SK-N-SH treated with all-trans-retinoic acid at 6 μM for 48 hours (cell line): ENCODE measurements around the gene DAB2IP.

Source experiments
- ATAC-seq: fragments of 200-7000 bp; cut with Tn5 transposase; 3 replicates; pipeline ENCODE4 v1.9.1; 2020; ENCODE audit warnings: mild to moderate bottlenecking, moderate library complexity
- ARNTL ChIP-seq: fragments of 450-650 bp; formaldehyde crosslinking; IDR thresholded peaks from 2 replicates; pipeline ENCODE4 v1.5.0; 2020; ENCODE audit warnings: low read depth, mild to moderate bottlenecking, moderate library complexity, borderline replicate concordance
- BACH2 ChIP-seq: fragments of 250-450 bp; sonication (Bioruptor Pico); IDR thresholded peaks from 2 replicates; pipeline ENCODE4 v1.9.0; 2021; ENCODE audit warnings: mild to moderate bottlenecking, borderline replicate concordance
- CSDC2 ChIP-seq: fragments of 250-450 bp; sonication (Bioruptor Pico); IDR thresholded peaks from 2 replicates; pipeline ENCODE4 v1.5.0; 2020; ENCODE audit warnings: mild to moderate bottlenecking, moderate library complexity
- ESRRG ChIP-seq: fragments of 250-450 bp; sonication (Bioruptor Pico); IDR thresholded peaks from 2 replicates; pipeline ENCODE4 v1.6.1; 2021; ENCODE audit warnings: mild to moderate bottlenecking
- GLIS3 ChIP-seq: fragments of 250-450 bp; sonication (Bioruptor Pico); IDR thresholded peaks from 2 replicates; pipeline ENCODE4 v1.5.0; 2020; ENCODE audit warnings: mild to moderate bottlenecking, moderate library complexity
- ISL1 ChIP-seq: fragments of 250-450 bp; sonication (Bioruptor Pico); IDR thresholded peaks from 2 replicates; pipeline ENCODE4 v2.1.2; 2022; ENCODE audit warnings: mild to moderate bottlenecking, moderate library complexity
- OSR1 ChIP-seq: fragments of 250-450 bp; sonication (Bioruptor Pico); IDR thresholded peaks from 2 replicates; pipeline ENCODE4 v1.8.0; 2022; ENCODE audit warnings: moderate library complexity, mild to moderate bottlenecking, inconsistent platforms
- PATZ1 ChIP-seq: fragments of 250-450 bp; sonication (Bioruptor Pico); IDR thresholded peaks from 2 replicates; pipeline ENCODE4 v1.8.0; 2020; ENCODE audit warnings: mild to moderate bottlenecking, moderate library complexity, borderline replicate concordance
- PPARA ChIP-seq: fragments of 250-450 bp; sonication (Bioruptor Pico); IDR thresholded peaks from 2 replicates; pipeline ENCODE4 v1.5.0; 2020; ENCODE audit warnings: mild to moderate bottlenecking, borderline replicate concordance
- RARB ChIP-seq: fragments of 250-450 bp; sonication (Bioruptor Pico); IDR thresholded peaks from 2 replicates; pipeline ENCODE4 v1.8.0; 2021; ENCODE audit warnings: mild to moderate bottlenecking, moderate library complexity
- SNAI2 ChIP-seq: fragments of 250-450 bp; sonication (Bioruptor Pico); IDR thresholded peaks from 2 replicates; pipeline ENCODE4 v1.5.0; 2020; ENCODE audit warnings: mild to moderate bottlenecking, moderate library complexity
- TCF4 ChIP-seq: fragments of 250-450 bp; sonication (Bioruptor Pico); IDR thresholded peaks from 2 replicates; pipeline ENCODE4 v1.8.0; 2021; ENCODE audit warnings: mild to moderate bottlenecking, moderate library complexity, borderline replicate concordance
- TOX ChIP-seq: fragments of 250-450 bp; sonication (Bioruptor Pico); IDR thresholded peaks from 2 replicates; pipeline ENCODE4 v1.8.0; 2021; ENCODE audit warnings: mild to moderate bottlenecking, moderate library complexity, borderline replicate concordance
- TSHZ2 ChIP-seq: fragments of 250-450 bp; sonication (Bioruptor Pico); IDR thresholded peaks from 2 replicates; pipeline ENCODE4 v1.5.0; 2020; ENCODE audit warnings: mild to moderate bottlenecking, moderate library complexity
- ZC3H10 ChIP-seq: fragments of 250-450 bp; sonication (Bioruptor Pico); IDR thresholded peaks from 2 replicates; pipeline ENCODE4 v1.5.1; 2021; ENCODE audit warnings: mild to moderate bottlenecking, moderate library complexity
- ZNF70 ChIP-seq: fragments of 450-650 bp; formaldehyde crosslinking; IDR thresholded peaks from 2 replicates; pipeline ENCODE4 v1.5.0; 2020; ENCODE audit warnings: mild to moderate bottlenecking, moderate library complexity
- ZNF8 ChIP-seq: fragments of 450-650 bp; formaldehyde crosslinking; IDR thresholded peaks from 2 replicates; pipeline ENCODE4 v1.5.0; 2020; ENCODE audit warnings: mild to moderate bottlenecking, moderate library complexity
- TF ChIP-seq, protein P1 (sequence below): fragments of 250-450 bp; sonication (Bioruptor Pico); IDR thresholded peaks from 2 replicates; pipeline ENCODE4 v1.8.0; 2021; ENCODE audit warnings: low read depth, mild to moderate bottlenecking, moderate library complexity, borderline replicate concordance
- TF ChIP-seq, protein P2 (sequence below): fragments of 250-450 bp; sonication (Bioruptor Pico); IDR thresholded peaks from 2 replicates; pipeline ENCODE4 v1.5.1; 2021; ENCODE audit warnings: mild to moderate bottlenecking, moderate library complexity

DAB2IP gene

GRCh38 chr9:121772600-121773285 lies 121.3 kb downstream of the DAB2IP start:
- TF ChIP-seq OSR1 (CRISPR knock-in tag) (no peak), TOX (CRISPR knock-in tag) (no peak), ARNTL (CRISPR knock-in tag) (no peak), ZNF8 (CRISPR knock-in tag) (no peak), TSHZ2 (no peak), CSDC2 (CRISPR knock-in tag) (no peak), BACH2 (CRISPR knock-in tag) (no peak), ISL1 (no peak), ZNF70 (CRISPR knock-in tag) (no peak)
- ATAC-seq, result no peak

- ATAC-seq, result no peak
- no peak for TF ChIP-seq ZC3H10 (CRISPR knock-in tag)
- TF ChIP-seq GLIS3 (CRISPR knock-in tag), result no peak
- TF ChIP-seq TCF4, result no peak
- no peak for TF ChIP-seq ARNTL (CRISPR knock-in tag)
- TF ChIP-seq SNAI2 (CRISPR knock-in tag), result no peak
- no peak for TF ChIP-seq ZNF8 (CRISPR knock-in tag)
- no peak for TF ChIP-seq PATZ1
- no peak for TF ChIP-seq TSHZ2
- TF ChIP-seq, protein P1, sequence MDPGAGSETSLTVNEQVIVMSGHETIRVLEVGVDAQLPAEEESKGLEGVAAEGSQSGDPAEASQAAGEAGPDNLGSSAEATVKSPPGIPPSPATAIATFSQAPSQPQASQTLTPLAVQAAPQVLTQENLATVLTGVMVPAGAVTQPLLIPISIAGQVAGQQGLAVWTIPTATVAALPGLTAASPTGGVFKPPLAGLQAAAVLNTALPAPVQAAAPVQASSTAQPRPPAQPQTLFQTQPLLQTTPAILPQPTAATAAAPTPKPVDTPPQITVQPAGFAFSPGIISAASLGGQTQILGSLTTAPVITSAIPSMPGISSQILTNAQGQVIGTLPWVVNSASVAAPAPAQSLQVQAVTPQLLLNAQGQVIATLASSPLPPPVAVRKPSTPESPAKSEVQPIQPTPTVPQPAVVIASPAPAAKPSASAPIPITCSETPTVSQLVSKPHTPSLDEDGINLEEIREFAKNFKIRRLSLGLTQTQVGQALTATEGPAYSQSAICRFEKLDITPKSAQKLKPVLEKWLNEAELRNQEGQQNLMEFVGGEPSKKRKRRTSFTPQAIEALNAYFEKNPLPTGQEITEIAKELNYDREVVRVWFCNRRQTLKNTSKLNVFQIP, result no peak
- TF ChIP-seq ZNF70 (CRISPR knock-in tag), result no peak
- no peak for TF ChIP-seq CSDC2 (CRISPR knock-in tag)
- no peak for TF ChIP-seq ESRRG
- TF ChIP-seq, protein P2, sequence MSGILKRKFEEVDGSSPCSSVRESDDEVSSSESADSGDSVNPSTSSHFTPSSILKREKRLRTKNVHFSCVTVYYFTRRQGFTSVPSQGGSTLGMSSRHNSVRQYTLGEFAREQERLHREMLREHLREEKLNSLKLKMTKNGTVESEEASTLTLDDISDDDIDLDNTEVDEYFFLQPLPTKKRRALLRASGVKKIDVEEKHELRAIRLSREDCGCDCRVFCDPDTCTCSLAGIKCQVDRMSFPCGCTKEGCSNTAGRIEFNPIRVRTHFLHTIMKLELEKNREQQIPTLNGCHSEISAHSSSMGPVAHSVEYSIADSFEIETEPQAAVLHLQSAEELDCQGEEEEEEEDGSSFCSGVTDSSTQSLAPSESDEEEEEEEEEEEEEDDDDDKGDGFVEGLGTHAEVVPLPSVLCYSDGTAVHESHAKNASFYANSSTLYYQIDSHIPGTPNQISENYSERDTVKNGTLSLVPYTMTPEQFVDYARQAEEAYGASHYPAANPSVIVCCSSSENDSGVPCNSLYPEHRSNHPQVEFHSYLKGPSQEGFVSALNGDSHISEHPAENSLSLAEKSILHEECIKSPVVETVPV (CRISPR knock-in tag), result no peak
- TF ChIP-seq RARB, result no peak
- no peak for TF ChIP-seq PPARA
Measured at GRCh38 chr9:121773286-121773953, 122.0 kb downstream of the DAB2IP start.
